HepG2 (cell line): ENCODE data around the gene PLIN3. TPM values are rescaled to one million over a fixed set of nuclear protein-coding genes. Genes with fewer than 3 reads are reported as not detected.

Experiments
- FOXP1 ChIP-seq, 2 experiments: fragments of 450-650 bp in 1 of 2; IDR thresholded peaks; 2 replicates each; pipeline ENCODE4 v1.6.1; 2017 to 2018; ENCODE audit warnings: antibody characterized with exemption in 1 of 2
- MATR3 ChIP-seq: sonication (generic); formaldehyde crosslinking; IDR thresholded peaks from 2 replicates; pipeline ENCODE4 v1.4.0; 2020; ENCODE audit warnings: missing genetic modification reagents
- RAD21 ChIP-seq: fragments of 450-650 bp; formaldehyde crosslinking; IDR thresholded peaks from 2 replicates; pipeline ENCODE4 v1.5.0; 2020; ENCODE audit warnings: mild to moderate bottlenecking
- SMC3 ChIP-seq: IDR thresholded peaks from 2 replicates; pipeline ENCODE4 v1.6.1; 2011; ENCODE audit warnings: low read length, improper control_type of control experiment
- SOX6 ChIP-seq, 2 experiments: fragments of 450-650 bp in 1 of 2; sonication (generic) in 1 of 2; formaldehyde crosslinking in 1 of 2; IDR thresholded peaks; 2 replicates each; pipeline versions ENCODE4 v1.4.0 to v1.6.1; 2017 to 2020; ENCODE audit warnings: antibody characterized with exemption in 1 of 2, mild to moderate bottlenecking in 1 of 2, missing genetic modification reagents in 1 of 2
- STAT5B ChIP-seq: sonication (generic); formaldehyde crosslinking; IDR thresholded peaks from 2 replicates; pipeline ENCODE4 v1.4.0; 2020; ENCODE audit warnings: missing genetic modification reagents
- TMF1 ChIP-seq: sonication (generic); formaldehyde crosslinking; IDR thresholded peaks from 2 replicates; pipeline ENCODE4 v1.8.1; 2022; ENCODE audit warnings: low read depth, missing genetic modification reagents
- polyA plus RNA-seq, 8 experiments: library from polyadenylated mRNA; depleted of rRNA in 3 of 8; stranded (reverse) in 7 of 8; unstranded in 1 of 8; fragments of >200 nt; fragmentation: Illumina TruSeq in 4 of 8; extraction: Trizol in 4 of 8; gene quantifications; 2 replicates each; pipeline versions ENCODE4 v1.2.1 to v1.2.3, GENCODE V29; 2011 to 2016; ENCODE audit warnings: low read depth in 4 of 8, missing spikeins in 1 of 8, mixed read lengths in 1 of 8; ENCODE audit not compliant: insufficient read depth in 1 of 8
- total RNA-seq, 5 experiments: library from RNA; depleted of rRNA; stranded (reverse); fragments of >200 nt; fragmentation: Illumina TruSeq; extraction: Trizol; gene quantifications; 2 replicates each; pipeline ENCODE4 v1.2.3, GENCODE V29; 2016; ENCODE audit warnings: low read depth in 1 of 5
- TF ChIP-seq, protein P1 (sequence below): sonication (generic); formaldehyde crosslinking; IDR thresholded peaks from 2 replicates; pipeline ENCODE4 v1.4.0; 2020; ENCODE audit warnings: missing genetic modification reagents
- TF ChIP-seq, protein P2 (sequence below): sonication (generic); formaldehyde crosslinking; IDR thresholded peaks from 2 replicates; pipeline ENCODE4 v1.5.0; 2020; ENCODE audit warnings: mild to moderate bottlenecking, missing genetic modification reagents
- TF ChIP-seq, protein P3 (sequence below): sonication (generic); formaldehyde crosslinking; conservative IDR thresholded peaks from 2 replicates; pipeline ENCODE4 v1.4.0; 2020; ENCODE audit warnings: missing genetic modification reagents
- TF ChIP-seq, protein P4 (sequence below): IDR thresholded peaks from 2 replicates; pipeline ENCODE4 v1.6.1; 2016; ENCODE audit warnings: missing compliant biosample characterization, missing genetic modification reagents, borderline replicate concordance
- TF ChIP-seq, protein P5 (sequence below): sonication (generic); formaldehyde crosslinking; IDR thresholded peaks from 2 replicates; pipeline ENCODE4 v1.5.1; 2020; ENCODE audit warnings: mild to moderate bottlenecking, missing genetic modification reagents, moderate library complexity
- TF ChIP-seq, protein P6 (sequence below): sonication (generic); formaldehyde crosslinking; IDR thresholded peaks from 2 replicates; pipeline ENCODE4 v1.5.0; 2020; ENCODE audit warnings: mild to moderate bottlenecking, missing genetic modification reagents, moderate library complexity

PLIN3 gene
- total and polyA plus RNA-seq, 2 of the 13 experiments (the other 11 are each of a cell fraction or from before 2014, with no cell fraction given) = 49.3 to 57.9 TPM

DNA sequence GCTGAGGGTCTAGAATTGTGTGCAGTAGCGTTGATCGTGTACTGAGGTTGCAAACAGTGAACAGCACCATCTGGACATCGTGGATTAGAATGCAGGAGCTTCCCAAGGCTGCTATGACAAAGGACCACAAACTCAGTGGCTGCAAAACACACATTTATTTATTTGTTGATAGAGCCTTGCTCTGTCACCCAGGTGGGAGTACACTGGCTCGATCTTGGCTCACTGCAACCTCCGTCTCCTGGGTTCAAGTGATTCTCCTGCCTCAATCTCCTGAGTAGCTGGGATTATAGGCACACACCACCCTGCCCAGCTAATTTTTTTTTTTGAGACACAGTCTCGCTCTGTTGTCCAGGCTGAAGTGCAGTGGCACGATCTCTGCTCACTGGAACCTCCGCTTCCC is 39.5 kb upstream of the PLIN3 start (continued):
- TF ChIP-seq SMC3 (peak; percentile 12; the same call in 1 of the 2 replicates), RAD21 (CRISPR knock-in tag) (peak; percentile 17; the same call in 1 of the 2 replicates), STAT5B (no peak), TMF1 (CRISPR knock-in tag) (no peak), FOXP1 (IDR thresholded peaks at IDR 0.05) (no peak), FOXP1 (CRISPR knock-in tag; IDR thresholded peaks at IDR 0.05) (no peak), SOX6 (IDR thresholded peaks at IDR 0.05) (no peak), SOX6 (CRISPR knock-in tag; IDR thresholded peaks at IDR 0.05) (no peak), MATR3 (CRISPR knock-in tag) (no peak)
- TF ChIP-seq, protein P1, sequence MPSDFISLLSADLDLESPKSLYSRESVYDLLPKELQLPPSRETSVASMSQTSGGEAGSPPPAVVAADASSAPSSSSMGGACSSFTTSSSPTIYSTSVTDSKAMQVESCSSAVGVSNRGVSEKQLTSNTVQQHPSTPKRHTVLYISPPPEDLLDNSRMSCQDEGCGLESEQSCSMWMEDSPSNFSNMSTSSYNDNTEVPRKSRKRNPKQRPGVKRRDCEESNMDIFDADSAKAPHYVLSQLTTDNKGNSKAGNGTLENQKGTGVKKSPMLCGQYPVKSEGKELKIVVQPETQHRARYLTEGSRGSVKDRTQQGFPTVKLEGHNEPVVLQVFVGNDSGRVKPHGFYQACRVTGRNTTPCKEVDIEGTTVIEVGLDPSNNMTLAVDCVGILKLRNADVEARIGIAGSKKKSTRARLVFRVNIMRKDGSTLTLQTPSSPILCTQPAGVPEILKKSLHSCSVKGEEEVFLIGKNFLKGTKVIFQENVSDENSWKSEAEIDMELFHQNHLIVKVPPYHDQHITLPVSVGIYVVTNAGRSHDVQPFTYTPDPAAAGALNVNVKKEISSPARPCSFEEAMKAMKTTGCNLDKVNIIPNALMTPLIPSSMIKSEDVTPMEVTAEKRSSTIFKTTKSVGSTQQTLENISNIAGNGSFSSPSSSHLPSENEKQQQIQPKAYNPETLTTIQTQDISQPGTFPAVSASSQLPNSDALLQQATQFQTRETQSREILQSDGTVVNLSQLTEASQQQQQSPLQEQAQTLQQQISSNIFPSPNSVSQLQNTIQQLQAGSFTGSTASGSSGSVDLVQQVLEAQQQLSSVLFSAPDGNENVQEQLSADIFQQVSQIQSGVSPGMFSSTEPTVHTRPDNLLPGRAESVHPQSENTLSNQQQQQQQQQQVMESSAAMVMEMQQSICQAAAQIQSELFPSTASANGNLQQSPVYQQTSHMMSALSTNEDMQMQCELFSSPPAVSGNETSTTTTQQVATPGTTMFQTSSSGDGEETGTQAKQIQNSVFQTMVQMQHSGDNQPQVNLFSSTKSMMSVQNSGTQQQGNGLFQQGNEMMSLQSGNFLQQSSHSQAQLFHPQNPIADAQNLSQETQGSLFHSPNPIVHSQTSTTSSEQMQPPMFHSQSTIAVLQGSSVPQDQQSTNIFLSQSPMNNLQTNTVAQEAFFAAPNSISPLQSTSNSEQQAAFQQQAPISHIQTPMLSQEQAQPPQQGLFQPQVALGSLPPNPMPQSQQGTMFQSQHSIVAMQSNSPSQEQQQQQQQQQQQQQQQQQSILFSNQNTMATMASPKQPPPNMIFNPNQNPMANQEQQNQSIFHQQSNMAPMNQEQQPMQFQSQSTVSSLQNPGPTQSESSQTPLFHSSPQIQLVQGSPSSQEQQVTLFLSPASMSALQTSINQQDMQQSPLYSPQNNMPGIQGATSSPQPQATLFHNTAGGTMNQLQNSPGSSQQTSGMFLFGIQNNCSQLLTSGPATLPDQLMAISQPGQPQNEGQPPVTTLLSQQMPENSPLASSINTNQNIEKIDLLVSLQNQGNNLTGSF = no peak
- TF ChIP-seq, protein P2, sequence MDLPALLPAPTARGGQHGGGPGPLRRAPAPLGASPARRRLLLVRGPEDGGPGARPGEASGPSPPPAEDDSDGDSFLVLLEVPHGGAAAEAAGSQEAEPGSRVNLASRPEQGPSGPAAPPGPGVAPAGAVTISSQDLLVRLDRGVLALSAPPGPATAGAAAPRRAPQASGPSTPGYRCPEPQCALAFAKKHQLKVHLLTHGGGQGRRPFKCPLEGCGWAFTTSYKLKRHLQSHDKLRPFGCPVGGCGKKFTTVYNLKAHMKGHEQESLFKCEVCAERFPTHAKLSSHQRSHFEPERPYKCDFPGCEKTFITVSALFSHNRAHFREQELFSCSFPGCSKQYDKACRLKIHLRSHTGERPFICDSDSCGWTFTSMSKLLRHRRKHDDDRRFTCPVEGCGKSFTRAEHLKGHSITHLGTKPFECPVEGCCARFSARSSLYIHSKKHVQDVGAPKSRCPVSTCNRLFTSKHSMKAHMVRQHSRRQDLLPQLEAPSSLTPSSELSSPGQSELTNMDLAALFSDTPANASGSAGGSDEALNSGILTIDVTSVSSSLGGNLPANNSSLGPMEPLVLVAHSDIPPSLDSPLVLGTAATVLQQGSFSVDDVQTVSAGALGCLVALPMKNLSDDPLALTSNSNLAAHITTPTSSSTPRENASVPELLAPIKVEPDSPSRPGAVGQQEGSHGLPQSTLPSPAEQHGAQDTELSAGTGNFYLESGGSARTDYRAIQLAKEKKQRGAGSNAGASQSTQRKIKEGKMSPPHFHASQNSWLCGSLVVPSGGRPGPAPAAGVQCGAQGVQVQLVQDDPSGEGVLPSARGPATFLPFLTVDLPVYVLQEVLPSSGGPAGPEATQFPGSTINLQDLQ (CRISPR knock-in tag) = no peak
- TF ChIP-seq, protein P3, sequence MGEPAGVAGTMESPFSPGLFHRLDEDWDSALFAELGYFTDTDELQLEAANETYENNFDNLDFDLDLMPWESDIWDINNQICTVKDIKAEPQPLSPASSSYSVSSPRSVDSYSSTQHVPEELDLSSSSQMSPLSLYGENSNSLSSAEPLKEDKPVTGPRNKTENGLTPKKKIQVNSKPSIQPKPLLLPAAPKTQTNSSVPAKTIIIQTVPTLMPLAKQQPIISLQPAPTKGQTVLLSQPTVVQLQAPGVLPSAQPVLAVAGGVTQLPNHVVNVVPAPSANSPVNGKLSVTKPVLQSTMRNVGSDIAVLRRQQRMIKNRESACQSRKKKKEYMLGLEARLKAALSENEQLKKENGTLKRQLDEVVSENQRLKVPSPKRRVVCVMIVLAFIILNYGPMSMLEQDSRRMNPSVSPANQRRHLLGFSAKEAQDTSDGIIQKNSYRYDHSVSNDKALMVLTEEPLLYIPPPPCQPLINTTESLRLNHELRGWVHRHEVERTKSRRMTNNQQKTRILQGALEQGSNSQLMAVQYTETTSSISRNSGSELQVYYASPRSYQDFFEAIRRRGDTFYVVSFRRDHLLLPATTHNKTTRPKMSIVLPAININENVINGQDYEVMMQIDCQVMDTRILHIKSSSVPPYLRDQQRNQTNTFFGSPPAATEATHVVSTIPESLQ (CRISPR knock-in tag) = no peak
- TF ChIP-seq, protein P4, sequence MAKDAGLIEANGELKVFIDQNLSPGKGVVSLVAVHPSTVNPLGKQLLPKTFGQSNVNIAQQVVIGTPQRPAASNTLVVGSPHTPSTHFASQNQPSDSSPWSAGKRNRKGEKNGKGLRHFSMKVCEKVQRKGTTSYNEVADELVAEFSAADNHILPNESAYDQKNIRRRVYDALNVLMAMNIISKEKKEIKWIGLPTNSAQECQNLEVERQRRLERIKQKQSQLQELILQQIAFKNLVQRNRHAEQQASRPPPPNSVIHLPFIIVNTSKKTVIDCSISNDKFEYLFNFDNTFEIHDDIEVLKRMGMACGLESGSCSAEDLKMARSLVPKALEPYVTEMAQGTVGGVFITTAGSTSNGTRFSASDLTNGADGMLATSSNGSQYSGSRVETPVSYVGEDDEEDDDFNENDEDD = no peak
- TF ChIP-seq, protein P5, sequence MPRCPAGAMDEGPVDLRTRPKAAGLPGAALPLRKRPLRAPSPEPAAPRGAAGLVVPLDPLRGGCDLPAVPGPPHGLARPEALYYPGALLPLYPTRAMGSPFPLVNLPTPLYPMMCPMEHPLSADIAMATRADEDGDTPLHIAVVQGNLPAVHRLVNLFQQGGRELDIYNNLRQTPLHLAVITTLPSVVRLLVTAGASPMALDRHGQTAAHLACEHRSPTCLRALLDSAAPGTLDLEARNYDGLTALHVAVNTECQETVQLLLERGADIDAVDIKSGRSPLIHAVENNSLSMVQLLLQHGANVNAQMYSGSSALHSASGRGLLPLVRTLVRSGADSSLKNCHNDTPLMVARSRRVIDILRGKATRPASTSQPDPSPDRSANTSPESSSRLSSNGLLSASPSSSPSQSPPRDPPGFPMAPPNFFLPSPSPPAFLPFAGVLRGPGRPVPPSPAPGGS = no peak
- TF ChIP-seq, protein P6, sequence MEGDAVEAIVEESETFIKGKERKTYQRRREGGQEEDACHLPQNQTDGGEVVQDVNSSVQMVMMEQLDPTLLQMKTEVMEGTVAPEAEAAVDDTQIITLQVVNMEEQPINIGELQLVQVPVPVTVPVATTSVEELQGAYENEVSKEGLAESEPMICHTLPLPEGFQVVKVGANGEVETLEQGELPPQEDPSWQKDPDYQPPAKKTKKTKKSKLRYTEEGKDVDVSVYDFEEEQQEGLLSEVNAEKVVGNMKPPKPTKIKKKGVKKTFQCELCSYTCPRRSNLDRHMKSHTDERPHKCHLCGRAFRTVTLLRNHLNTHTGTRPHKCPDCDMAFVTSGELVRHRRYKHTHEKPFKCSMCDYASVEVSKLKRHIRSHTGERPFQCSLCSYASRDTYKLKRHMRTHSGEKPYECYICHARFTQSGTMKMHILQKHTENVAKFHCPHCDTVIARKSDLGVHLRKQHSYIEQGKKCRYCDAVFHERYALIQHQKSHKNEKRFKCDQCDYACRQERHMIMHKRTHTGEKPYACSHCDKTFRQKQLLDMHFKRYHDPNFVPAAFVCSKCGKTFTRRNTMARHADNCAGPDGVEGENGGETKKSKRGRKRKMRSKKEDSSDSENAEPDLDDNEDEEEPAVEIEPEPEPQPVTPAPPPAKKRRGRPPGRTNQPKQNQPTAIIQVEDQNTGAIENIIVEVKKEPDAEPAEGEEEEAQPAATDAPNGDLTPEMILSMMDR (CRISPR knock-in tag) = peak; percentile 46
